CD14-positive monocyte (primary cell): Measurements from ENCODE around the gene ABCB4. TPM values are rescaled to one million over a fixed set of nuclear protein-coding genes. Genes with fewer than 3 reads are reported as not detected.

Experiments used
- DNase-seq, 3 donors: peaks; one replicate each; pipeline ENCODE4 v3.0.0-alpha.2; 2011 to 2022
- H2AFZ ChIP-seq: 2 replicates; pipeline ENCODE4 v1.6.0; 2012; ENCODE audit warnings: mild to moderate bottlenecking, low read depth, low read length, inconsistent platforms; ENCODE audit not compliant: insufficient read depth, poor library complexity, severe bottlenecking
- H3K27ac ChIP-seq, 2 donors: 1 replicate in 1 of 2; 2 replicates in 1 of 2; pipeline ENCODE4 v1.5.1; 2012 to 2013; ENCODE audit warnings: low read length in 2 of 2, control low read depth in 1 of 2, inconsistent platforms in 1 of 2, low read depth in 1 of 2, mild to moderate bottlenecking in 1 of 2
- H3K27me3 ChIP-seq, 2 donors: one replicate each; pipeline versions ENCODE4 v1.6.0 to v1.6.1; 2011 to 2013; ENCODE audit warnings: low read length in 2 of 2; ENCODE audit not compliant: control insufficient read depth in 2 of 2, insufficient read depth in 2 of 2
- H3K36me3 ChIP-seq, 2 donors: replicated peaks in 1 of 2; 1 replicate in 1 of 2; 2 replicates in 1 of 2; pipeline versions ENCODE4 v1.5.1 to v1.6.1; 2012 to 2013; ENCODE audit warnings: low read length in 2 of 2, control low read depth in 1 of 2, inconsistent platforms in 1 of 2, mild to moderate bottlenecking in 1 of 2; ENCODE audit not compliant: insufficient read depth in 2 of 2, control insufficient read depth in 1 of 2
- H3K4me1 ChIP-seq, 2 donors: 1 replicate in 1 of 2; 2 replicates in 1 of 2; pipeline versions ENCODE4 v1.5.1 to v1.6.1; 2012 to 2013; ENCODE audit warnings: low read length in 2 of 2, control low read depth in 1 of 2, inconsistent platforms in 1 of 2, mild to moderate bottlenecking in 1 of 2, moderate library complexity in 1 of 2; ENCODE audit not compliant: insufficient read depth in 2 of 2, control insufficient read depth in 1 of 2
- H3K4me2 ChIP-seq: replicated peaks from 2 replicates; pipeline ENCODE3; 2012; ENCODE audit warnings: low read length, moderate library complexity, mild to moderate bottlenecking; ENCODE audit not compliant: poor library complexity, severe bottlenecking; ENCODE audit errors: extremely low read depth
- H3K4me3 ChIP-seq, 3 experiments: fragments of 200-600 bp in 1 of 3; sonication (generic) in 1 of 3; replicated peaks in 1 of 3; 1 replicate in 2 of 3; 2 replicates in 1 of 3; pipeline ENCODE4 v1.5.1; 2011 to 2013; ENCODE audit warnings: low read length in 3 of 3, mild to moderate bottlenecking in 3 of 3, control low read depth in 2 of 3, low read depth in 2 of 3, inconsistent platforms in 1 of 3, moderate library complexity in 1 of 3
- H3K79me2 ChIP-seq: 2 replicates; pipeline ENCODE4 v1.6.0; 2012; ENCODE audit warnings: mild to moderate bottlenecking, control low read depth, inconsistent platforms, low read length, moderate library complexity; ENCODE audit not compliant: insufficient read depth
- H3K9ac ChIP-seq: 2 replicates; pipeline ENCODE4 v1.6.0; 2017; ENCODE audit warnings: low read length, mild to moderate bottlenecking; ENCODE audit not compliant: insufficient read depth, poor library complexity, severe bottlenecking
- H3K9me3 ChIP-seq, 2 donors: replicated peaks in 1 of 2; 1 replicate in 1 of 2; 2 replicates in 1 of 2; pipeline versions ENCODE4 v1.5.1 to v1.6.1; 2012 to 2013; ENCODE audit warnings: low read length in 2 of 2, control low read depth in 1 of 2; ENCODE audit not compliant: control insufficient read depth in 1 of 2, insufficient read depth in 1 of 2
- H4K20me1 ChIP-seq: 2 replicates; pipeline ENCODE4 v1.6.0; 2012; ENCODE audit warnings: mild to moderate bottlenecking, low read length, control low read depth, moderate library complexity; ENCODE audit not compliant: insufficient read depth
- H3K27ac Mint-ChIP-seq, 7 donors: one replicate each; pipeline ENCODE4 v1.8.0; 2020; ENCODE audit warnings: mild to moderate bottlenecking in 7 of 7, mixed read lengths in 7 of 7, moderate library complexity in 6 of 7, inconsistent platforms in 2 of 7
- H3K27me3 Mint-ChIP-seq, 3 donors: one replicate each; pipeline ENCODE4 v1.8.0; 2021 to 2022; ENCODE audit warnings: low read depth in 3 of 3, mild to moderate bottlenecking in 3 of 3, mixed read lengths in 3 of 3, moderate library complexity in 3 of 3, inconsistent platforms in 1 of 3
- H3K36me3 Mint-ChIP-seq, 2 donors: one replicate each; pipeline ENCODE4 v1.8.0; 2020; ENCODE audit warnings: mixed read lengths in 2 of 2, inconsistent platforms in 1 of 2, mild to moderate bottlenecking in 1 of 2
- H3K4me1 Mint-ChIP-seq: one replicate; pipeline ENCODE4 v1.8.0; 2020; ENCODE audit warnings: mild to moderate bottlenecking, mixed read lengths
- H3K4me3 Mint-ChIP-seq, 2 donors: one replicate each; pipeline ENCODE4 v1.8.0; 2020; ENCODE audit warnings: mild to moderate bottlenecking in 2 of 2, mixed read lengths in 2 of 2, moderate library complexity in 1 of 2
- H3K9me3 Mint-ChIP-seq, 7 donors: one replicate each; pipeline ENCODE4 v1.8.0; 2020 to 2022; ENCODE audit warnings: mixed read lengths in 7 of 7, mild to moderate bottlenecking in 6 of 7, moderate library complexity in 6 of 7, inconsistent platforms in 2 of 7
- WGBS: methylation state at CpG from one replicate; pipeline ENCODE4 v1.1.5; 2013; ENCODE audit warnings: missing lambda C conversion rate; ENCODE audit not compliant: insufficient coverage; 5-methylcytosine and 5-hydroxymethylcytosine counted together
- intact Hi-C, 2 donors: fragments of 100-400 bp; cut with micrococcal nuclease; formaldehyde crosslinking; loops; one replicate each; pipeline versions ENCODE4 v1.15.0 to v1.15.1; 2023
- polyA plus RNA-seq, 3 donors: library from polyadenylated mRNA; depleted of rRNA in 1 of 3; unstranded in 2 of 3; stranded (reverse) in 1 of 3; fragments of 300-500 nt in 2 of 3; fragments of >200 nt in 1 of 3; fragmentation: Illumina TruSeq in 2 of 3; gene quantifications; 1 replicate in 2 of 3; 2 replicates in 1 of 3; pipeline ENCODE4 v1.2.3, GENCODE V29; 2012 to 2021
- TF ChIP-seq, protein P1 (sequence below): fragments of 200-600 bp; IDR thresholded peaks from one replicate; pipeline ENCODE4 v1.8.0; 2022; ENCODE audit warnings: antibody characterized with exemption, mild to moderate bottlenecking

ABCB4 gene
- polyA plus RNA-seq, 3 donors: 0.09 TPM; not detected in 2

DNA sequence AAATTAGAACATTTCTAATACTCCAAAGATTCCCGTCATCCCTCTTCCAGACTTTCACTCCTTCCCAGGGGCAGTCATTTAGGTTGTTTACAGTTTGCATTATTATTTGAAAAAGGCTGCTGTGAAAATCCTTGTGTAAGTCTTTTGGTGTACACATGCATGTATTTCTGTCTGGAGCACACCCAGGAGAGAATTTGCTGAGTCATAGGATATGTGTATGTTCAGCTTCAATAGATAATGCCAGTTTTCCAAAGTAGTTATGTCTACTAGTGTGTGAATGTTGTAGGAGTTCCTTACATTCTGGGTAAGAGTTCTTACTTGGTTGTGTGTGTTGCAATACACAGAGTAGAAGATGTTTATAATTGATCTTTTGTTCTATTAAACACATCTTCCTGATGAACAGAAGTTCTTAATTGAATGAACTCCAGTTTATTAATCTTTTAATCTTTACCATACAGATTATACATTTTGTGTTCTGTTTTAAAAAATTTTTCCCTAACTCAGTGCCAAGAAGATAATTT lies 104.8 kb downstream of the ABCB4 start:
- Histone ChIP-seq H3K4me3 (no peak overlapping the region), H3K27ac (no peak overlapping the region), H2AFZ (no peak overlapping the region), H3K36me3 (no peaks in the 10 kb centered on the region), H4K20me1 (no peaks in the 10 kb centered on the region), H3K79me2 (no peaks in the 10 kb centered on the region), H3K4me1 (no peaks in the 10 kb centered on the region), H3K9ac (no peak overlapping the region), H3K9me3 (no peaks in the 10 kb centered on the region), H3K4me2 (no peak overlapping the region), H3K27me3 (no peaks in the 10 kb centered on the region)
- DNase-seq: no peak
- no peak overlapping the region for H3K27ac Mint-ChIP-seq
- no peaks in the 10 kb centered on the region for H3K4me1 Mint-ChIP-seq
- WGBS: no CpG with 5 or more reads among the region's 1 CpG
- no peak overlapping the region for H3K4me3 Mint-ChIP-seq
- intact Hi-C loops: no loop called here
- peaks cover 0 to 5% of the 10 kb centered on the region in 2 donors for H3K36me3 Mint-ChIP-seq
- no peaks in the 10 kb centered on the region for H3K27me3 Mint-ChIP-seq
- TF ChIP-seq, protein P1, sequence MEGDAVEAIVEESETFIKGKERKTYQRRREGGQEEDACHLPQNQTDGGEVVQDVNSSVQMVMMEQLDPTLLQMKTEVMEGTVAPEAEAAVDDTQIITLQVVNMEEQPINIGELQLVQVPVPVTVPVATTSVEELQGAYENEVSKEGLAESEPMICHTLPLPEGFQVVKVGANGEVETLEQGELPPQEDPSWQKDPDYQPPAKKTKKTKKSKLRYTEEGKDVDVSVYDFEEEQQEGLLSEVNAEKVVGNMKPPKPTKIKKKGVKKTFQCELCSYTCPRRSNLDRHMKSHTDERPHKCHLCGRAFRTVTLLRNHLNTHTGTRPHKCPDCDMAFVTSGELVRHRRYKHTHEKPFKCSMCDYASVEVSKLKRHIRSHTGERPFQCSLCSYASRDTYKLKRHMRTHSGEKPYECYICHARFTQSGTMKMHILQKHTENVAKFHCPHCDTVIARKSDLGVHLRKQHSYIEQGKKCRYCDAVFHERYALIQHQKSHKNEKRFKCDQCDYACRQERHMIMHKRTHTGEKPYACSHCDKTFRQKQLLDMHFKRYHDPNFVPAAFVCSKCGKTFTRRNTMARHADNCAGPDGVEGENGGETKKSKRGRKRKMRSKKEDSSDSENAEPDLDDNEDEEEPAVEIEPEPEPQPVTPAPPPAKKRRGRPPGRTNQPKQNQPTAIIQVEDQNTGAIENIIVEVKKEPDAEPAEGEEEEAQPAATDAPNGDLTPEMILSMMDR: no peak
- peaks cover 0 to 4% (median 0%) of the 10 kb centered on the region in 7 donors for H3K9me3 Mint-ChIP-seq

- Mint-ChIP-seq H3K27ac (no peak overlapping the region), H3K4me3 (no peak overlapping the region)
- intact Hi-C loops: no loop called here
Observed at GRCh38 chr7:87369216-87369615, 106.3 kb downstream of the ABCB4 start.

More at GRCh38 chr7:87369216-87369615, 106.3 kb downstream of the ABCB4 start:
- no peak overlapping the region for H2AFZ ChIP-seq
- H3K36me3 ChIP-seq: no peaks in the 10 kb centered on the region
- TF ChIP-seq, protein P1: no peak
- 100% methylated on average over 3 of the region's 4 CpGs for WGBS
- H3K4me3 ChIP-seq: no peak overlapping the region
- H3K27me3 Mint-ChIP-seq: no peaks in the 10 kb centered on the region
- H3K9ac ChIP-seq: no peak overlapping the region
- no peak overlapping the region for H3K27ac ChIP-seq
- no peaks in the 10 kb centered on the region for H3K4me1 Mint-ChIP-seq
- DNase-seq: no peak
- no peaks in the 10 kb centered on the region for H3K79me2 ChIP-seq
- peaks cover 0 to 5% of the 10 kb centered on the region in 2 donors for H3K36me3 Mint-ChIP-seq
- H3K4me2 ChIP-seq: no peak overlapping the region
- no peaks in the 10 kb centered on the region for H4K20me1 ChIP-seq
- H3K9me3 ChIP-seq: no peaks in the 10 kb centered on the region
- H3K27me3 ChIP-seq: no peaks in the 10 kb centered on the region
- peaks cover 0 to 4% (median 0%) of the 10 kb centered on the region in 7 donors for H3K9me3 Mint-ChIP-seq
- H3K4me1 ChIP-seq: no peaks in the 10 kb centered on the region
